ENCODE measurements around the gene INCA1. TPM values are rescaled to one million over a fixed set of nuclear protein-coding genes. Genes with fewer than 3 reads are reported as not detected.
A peak's percentile ranks its signal among the peaks of the same experiment; 100 is the strongest.

Gene INCA1
- total and polyA plus RNA-seq, 2 of the 13 experiments (the other 11 are each of a cell fraction or from before 2014, with no cell fraction given) = 0.93 to 2.6 TPM

DNA sequence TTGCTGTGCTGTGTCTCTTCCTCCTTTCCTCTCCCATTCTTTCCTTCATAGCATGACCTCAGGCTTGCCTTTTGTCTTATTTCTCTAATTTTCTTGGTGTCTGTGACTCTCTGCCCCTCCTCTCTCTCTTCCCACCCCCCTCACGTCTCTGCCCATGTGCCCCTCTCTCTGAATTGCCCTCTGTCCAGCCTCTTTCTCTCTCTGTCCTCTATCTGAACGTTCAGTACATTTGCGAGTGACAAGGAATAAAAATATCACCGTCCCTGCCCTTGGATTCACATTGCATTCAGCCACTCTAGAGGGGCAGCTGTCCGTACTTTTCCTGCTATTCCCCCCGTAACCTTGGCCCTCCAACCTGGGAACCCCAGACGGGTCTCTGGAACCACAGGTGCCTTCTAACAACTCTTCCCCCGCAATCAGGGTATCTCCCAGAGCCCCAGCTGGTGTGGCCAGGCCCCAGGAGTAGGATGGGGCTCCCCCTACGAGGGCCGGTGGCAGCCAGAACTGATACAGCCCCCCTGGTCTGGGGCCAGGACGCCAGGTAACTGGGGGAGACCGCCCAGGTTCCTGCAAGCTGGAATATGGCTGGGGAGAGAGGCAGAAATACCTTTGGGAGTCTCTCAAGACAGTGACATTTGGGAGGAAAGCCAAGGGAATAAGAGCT, 2.2 kb upstream of the INCA1 start (continued):
- TF ChIP-seq, protein P1, sequence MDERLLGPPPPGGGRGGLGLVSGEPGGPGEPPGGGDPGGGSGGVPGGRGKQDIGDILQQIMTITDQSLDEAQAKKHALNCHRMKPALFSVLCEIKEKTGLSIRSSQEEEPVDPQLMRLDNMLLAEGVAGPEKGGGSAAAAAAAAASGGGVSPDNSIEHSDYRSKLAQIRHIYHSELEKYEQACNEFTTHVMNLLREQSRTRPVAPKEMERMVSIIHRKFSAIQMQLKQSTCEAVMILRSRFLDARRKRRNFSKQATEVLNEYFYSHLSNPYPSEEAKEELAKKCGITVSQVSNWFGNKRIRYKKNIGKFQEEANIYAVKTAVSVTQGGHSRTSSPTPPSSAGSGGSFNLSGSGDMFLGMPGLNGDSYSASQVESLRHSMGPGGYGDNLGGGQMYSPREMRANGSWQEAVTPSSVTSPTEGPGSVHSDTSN (CRISPR knock-in tag; IDR thresholded peaks at IDR 0.05) = no peak
- TF ChIP-seq, protein P2, sequence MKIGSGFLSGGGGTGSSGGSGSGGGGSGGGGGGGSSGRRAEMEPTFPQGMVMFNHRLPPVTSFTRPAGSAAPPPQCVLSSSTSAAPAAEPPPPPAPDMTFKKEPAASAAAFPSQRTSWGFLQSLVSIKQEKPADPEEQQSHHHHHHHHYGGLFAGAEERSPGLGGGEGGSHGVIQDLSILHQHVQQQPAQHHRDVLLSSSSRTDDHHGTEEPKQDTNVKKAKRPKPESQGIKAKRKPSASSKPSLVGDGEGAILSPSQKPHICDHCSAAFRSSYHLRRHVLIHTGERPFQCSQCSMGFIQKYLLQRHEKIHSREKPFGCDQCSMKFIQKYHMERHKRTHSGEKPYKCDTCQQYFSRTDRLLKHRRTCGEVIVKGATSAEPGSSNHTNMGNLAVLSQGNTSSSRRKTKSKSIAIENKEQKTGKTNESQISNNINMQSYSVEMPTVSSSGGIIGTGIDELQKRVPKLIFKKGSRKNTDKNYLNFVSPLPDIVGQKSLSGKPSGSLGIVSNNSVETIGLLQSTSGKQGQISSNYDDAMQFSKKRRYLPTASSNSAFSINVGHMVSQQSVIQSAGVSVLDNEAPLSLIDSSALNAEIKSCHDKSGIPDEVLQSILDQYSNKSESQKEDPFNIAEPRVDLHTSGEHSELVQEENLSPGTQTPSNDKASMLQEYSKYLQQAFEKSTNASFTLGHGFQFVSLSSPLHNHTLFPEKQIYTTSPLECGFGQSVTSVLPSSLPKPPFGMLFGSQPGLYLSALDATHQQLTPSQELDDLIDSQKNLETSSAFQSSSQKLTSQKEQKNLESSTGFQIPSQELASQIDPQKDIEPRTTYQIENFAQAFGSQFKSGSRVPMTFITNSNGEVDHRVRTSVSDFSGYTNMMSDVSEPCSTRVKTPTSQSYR (CRISPR knock-in tag; IDR thresholded peaks at IDR 0.05; ENCODE audit: borderline replicate concordance) = no peak
- TF ChIP-seq MED1 (CRISPR knock-in tag; IDR thresholded peaks at IDR 0.05) (no peak), ZNF589 (CRISPR knock-in tag; conservative IDR thresholded peaks at IDR 0.05) (0 out of 2 replicates have a peak, but pooled peaks have one; percentile 16), REL (CRISPR knock-in tag; conservative IDR thresholded peaks at IDR 0.05) (0 out of 2 replicates have a peak, but pooled peaks have one; percentile 4), ZNF616 (CRISPR knock-in tag; IDR thresholded peaks at IDR 0.05; ENCODE audit: low read depth) (no peak), MXD4 (CRISPR knock-in tag; IDR thresholded peaks at IDR 0.05) (no peak; the same call in 1 of the 2 replicates), NFKB2 (CRISPR knock-in tag; IDR thresholded peaks at IDR 0.05; ENCODE audit: borderline replicate concordance) (no peak)
- TF ChIP-seq, protein P3, sequence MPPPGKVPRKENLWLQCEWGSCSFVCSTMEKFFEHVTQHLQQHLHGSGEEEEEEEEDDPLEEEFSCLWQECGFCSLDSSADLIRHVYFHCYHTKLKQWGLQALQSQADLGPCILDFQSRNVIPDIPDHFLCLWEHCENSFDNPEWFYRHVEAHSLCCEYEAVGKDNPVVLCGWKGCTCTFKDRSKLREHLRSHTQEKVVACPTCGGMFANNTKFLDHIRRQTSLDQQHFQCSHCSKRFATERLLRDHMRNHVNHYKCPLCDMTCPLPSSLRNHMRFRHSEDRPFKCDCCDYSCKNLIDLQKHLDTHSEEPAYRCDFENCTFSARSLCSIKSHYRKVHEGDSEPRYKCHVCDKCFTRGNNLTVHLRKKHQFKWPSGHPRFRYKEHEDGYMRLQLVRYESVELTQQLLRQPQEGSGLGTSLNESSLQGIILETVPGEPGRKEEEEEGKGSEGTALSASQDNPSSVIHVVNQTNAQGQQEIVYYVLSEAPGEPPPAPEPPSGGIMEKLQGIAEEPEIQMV (CRISPR knock-in tag; IDR thresholded peaks at IDR 0.05; ENCODE audit: low read depth) = no peak
- TF ChIP-seq, protein P4, sequence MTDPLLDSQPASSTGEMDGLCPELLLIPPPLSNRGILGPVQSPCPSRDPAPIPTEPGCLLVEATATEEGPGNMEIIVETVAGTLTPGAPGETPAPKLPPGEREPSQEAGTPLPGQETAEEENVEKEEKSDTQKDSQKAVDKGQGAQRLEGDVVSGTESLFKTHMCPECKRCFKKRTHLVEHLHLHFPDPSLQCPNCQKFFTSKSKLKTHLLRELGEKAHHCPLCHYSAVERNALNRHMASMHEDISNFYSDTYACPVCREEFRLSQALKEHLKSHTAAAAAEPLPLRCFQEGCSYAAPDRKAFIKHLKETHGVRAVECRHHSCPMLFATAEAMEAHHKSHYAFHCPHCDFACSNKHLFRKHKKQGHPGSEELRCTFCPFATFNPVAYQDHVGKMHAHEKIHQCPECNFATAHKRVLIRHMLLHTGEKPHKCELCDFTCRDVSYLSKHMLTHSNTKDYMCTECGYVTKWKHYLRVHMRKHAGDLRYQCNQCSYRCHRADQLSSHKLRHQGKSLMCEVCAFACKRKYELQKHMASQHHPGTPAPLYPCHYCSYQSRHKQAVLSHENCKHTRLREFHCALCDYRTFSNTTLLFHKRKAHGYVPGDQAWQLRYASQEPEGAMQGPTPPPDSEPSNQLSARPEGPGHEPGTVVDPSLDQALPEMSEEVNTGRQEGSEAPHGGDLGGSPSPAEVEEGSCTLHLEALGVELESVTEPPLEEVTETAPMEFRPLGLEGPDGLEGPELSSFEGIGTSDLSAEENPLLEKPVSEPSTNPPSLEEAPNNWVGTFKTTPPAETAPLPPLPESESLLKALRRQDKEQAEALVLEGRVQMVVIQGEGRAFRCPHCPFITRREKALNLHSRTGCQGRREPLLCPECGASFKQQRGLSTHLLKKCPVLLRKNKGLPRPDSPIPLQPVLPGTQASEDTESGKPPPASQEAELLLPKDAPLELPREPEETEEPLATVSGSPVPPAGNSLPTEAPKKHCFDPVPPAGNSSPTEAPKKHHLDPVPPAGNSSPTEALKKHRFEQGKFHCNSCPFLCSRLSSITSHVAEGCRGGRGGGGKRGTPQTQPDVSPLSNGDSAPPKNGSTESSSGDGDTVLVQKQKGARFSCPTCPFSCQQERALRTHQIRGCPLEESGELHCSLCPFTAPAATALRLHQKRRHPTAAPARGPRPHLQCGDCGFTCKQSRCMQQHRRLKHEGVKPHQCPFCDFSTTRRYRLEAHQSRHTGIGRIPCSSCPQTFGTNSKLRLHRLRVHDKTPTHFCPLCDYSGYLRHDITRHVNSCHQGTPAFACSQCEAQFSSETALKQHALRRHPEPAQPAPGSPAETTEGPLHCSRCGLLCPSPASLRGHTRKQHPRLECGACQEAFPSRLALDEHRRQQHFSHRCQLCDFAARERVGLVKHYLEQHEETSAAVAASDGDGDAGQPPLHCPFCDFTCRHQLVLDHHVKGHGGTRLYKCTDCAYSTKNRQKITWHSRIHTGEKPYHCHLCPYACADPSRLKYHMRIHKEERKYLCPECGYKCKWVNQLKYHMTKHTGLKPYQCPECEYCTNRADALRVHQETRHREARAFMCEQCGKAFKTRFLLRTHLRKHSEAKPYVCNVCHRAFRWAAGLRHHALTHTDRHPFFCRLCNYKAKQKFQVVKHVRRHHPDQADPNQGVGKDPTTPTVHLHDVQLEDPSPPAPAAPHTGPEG (CRISPR knock-in tag; IDR thresholded peaks at IDR 0.05) = 0 out of 2 replicates have a peak, but pooled peaks have one; percentile 19
- TF ChIP-seq, protein P5, sequence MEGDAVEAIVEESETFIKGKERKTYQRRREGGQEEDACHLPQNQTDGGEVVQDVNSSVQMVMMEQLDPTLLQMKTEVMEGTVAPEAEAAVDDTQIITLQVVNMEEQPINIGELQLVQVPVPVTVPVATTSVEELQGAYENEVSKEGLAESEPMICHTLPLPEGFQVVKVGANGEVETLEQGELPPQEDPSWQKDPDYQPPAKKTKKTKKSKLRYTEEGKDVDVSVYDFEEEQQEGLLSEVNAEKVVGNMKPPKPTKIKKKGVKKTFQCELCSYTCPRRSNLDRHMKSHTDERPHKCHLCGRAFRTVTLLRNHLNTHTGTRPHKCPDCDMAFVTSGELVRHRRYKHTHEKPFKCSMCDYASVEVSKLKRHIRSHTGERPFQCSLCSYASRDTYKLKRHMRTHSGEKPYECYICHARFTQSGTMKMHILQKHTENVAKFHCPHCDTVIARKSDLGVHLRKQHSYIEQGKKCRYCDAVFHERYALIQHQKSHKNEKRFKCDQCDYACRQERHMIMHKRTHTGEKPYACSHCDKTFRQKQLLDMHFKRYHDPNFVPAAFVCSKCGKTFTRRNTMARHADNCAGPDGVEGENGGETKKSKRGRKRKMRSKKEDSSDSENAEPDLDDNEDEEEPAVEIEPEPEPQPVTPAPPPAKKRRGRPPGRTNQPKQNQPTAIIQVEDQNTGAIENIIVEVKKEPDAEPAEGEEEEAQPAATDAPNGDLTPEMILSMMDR (CRISPR knock-in tag; IDR thresholded peaks at IDR 0.05) = no peak

Measured in HepG2 (cell line).